CD4-positive, alpha-beta T cell treated with Interleukin-17A for 1 hour (primary cell): ENCODE results near the gene CLN6.
"Not testable (repeated sequence)": the region's sequence is repeated elsewhere in the genome, so short reads cannot be mapped to it uniquely, and the experiment has no call there.

Source experiments
- DNase-seq: peaks from one replicate; pipeline ENCODE4 v3.0.0-alpha.2; 2020

The CLN6 gene

GRCh38 chr15:68186671-68187397 is 42.7 kb downstream of the CLN6 start:
- DNase-seq = no peak

- no peak for DNase-seq
Observed at GRCh38 chr15:68184616-68185480, 44.7 kb downstream of the CLN6 start.

GRCh38 chr15:68183616-68184315 is 45.8 kb downstream of the CLN6 start:
- DNase-seq = no peak

DNA sequence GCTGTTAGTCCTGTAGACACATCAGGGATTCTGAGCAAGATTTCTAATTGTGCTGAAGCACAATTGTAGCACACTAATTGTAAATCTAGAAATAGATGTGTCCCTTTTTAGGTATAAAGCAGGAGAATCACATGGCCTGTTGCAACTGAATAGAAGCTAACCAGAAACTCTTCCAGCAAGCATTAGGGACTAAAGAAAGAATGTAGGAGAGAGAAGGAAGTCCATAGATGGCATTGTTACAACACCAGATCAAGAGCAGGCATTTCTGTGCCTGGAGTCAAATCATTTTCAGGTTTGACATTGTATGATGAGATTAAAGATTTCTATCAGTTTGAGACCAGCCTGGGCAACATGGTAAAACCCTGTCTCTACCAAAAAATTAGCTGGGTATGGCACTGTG is 51.8 kb downstream of the CLN6 start:
- no peak for DNase-seq

- no peak for DNase-seq
Observed at GRCh38 chr15:68176601-68177000, 52.9 kb downstream of the CLN6 start.

GRCh38 chr15:68175526-68175925 is 54.0 kb downstream of the CLN6 start:
- DNase-seq = no peak

GRCh38 chr15:68173119-68173518 is 56.4 kb downstream of the CLN6 start:
- no peak for DNase-seq

- DNase-seq = not testable (repeated sequence)
Observed at GRCh38 chr15:68172037-68172436, 57.5 kb downstream of the CLN6 start.

GRCh38 chr15:68166847-68167246 is 62.7 kb downstream of the CLN6 start:
- no peak for DNase-seq

- no peak for DNase-seq
Observed at GRCh38 chr15:68163191-68163590, 66.3 kb downstream of the CLN6 start.

DNA sequence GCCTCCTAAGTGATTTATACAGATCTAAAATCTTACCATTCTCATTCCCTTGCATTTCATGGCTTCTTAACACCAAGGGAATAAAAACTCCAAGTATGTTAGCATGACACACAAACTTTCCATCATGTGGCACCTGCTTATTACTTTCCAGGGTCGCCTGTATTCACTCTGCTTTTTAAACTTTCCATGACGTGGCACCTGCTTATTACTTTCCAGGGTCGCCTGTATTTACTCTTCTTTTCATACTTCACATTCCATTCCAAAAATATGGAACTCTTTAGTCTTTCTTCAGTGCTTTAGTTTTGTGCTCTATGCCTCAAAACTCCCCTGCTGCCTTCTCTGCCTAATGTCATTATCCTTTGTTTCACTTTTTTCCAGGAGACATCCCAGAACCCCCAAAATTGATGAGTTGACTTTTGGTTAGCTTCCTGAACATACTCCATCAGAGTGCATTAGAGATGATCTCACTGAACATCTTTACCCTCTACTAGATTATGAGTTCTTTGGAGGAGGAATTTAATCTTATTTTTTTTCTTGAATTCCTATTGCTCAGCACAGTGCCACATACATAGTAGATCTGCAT is 71.4 kb downstream of the CLN6 start:
- DNase-seq = no peak

GRCh38 chr15:68157074-68157473 is 72.5 kb downstream of the CLN6 start:
- no peak for DNase-seq
